ENCODE measurements around the gene L3MBTL1. TPM values are rescaled to one million over a fixed set of nuclear protein-coding genes. Genes with fewer than 3 reads are reported as not detected.
A peak's percentile ranks its signal among the peaks of the same experiment; 100 is the strongest.

The L3MBTL1 gene
- total RNA-seq, 1 experiment from 2014 or later, result 17.9 TPM

DNA sequence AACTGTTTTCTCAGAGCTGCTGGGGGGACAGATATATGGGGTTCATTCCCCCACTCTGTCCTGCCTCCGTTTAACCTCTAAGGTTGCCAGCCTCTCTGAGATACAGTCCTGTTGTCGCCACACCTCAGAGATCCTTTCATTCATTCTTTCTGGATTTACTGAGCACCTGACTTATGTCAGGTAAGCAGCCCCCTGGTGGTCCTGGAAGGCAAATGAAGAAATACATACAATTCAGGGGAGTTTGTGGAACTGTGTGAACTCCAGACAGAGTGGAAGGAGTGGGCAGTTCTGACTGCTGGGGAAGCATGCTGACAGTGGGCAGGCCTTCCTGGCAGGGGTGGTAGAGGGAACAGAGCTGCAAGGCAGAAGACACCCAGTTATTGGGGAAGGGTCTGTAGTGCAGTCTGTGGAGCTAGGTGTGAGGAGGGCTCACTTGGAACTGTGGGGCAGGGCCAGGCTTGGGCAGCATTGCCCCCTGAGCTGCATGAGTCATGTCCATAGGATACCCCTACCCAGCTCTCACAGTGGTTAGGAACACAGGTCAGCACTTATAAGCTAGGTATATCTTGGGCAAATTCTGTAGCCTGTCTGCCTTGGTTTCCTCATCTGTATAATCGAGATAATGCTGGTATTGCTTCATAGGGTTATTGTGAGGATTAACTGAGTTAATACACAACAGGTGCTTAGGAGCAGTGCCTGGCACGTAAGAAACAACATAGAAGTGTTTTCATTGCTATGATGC is 38.5 kb downstream of the L3MBTL1 start:
- in situ Hi-C loops (cut with HindIII; ENCODE audit: low sequenced_read_pairs), result no loop called here

GRCh38 chr20:43548273-43548880 is 40.9 kb downstream of the L3MBTL1 start:
- no peak for DNase-seq (ENCODE audit: low spot score)
- in situ Hi-C loops (cut with HindIII; ENCODE audit: low sequenced_read_pairs), result no loop called here

More for the DNA sequence above, 38.5 kb downstream of the L3MBTL1 start:
- DNase-seq (ENCODE audit: low spot score), result no peak

DNA sequence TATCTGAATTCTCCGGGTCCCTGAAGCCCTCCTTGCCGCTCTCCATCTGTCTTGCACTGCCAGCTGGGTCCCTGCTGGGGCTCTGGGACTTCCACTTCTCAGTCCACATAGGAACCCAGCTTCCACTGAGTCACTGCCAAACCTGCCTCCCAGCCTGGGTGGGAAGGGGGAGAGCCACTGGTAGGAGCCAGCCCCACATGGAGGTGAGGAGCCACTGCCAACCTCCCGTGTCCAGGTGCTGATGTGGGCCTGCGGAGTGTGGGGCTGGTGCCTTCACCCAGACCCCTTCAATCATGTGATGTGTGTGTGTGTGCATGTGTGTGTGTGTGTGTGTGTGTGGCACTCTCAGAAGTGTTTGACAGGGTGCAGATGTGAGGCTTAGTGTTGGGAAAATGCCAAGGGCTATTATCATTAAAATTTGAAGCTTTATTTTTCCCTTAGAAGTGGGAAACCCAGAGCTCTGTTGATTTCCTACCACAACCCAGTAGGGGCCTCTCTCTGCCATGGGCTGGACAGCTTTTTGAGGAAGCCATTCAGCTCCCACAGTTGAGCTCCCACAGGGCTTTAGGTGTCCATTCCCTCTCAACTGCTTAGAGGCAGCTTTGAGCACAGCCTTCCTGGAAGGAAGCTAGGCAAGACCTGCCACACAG is 42.0 kb downstream of the L3MBTL1 start:
- no peak for DNase-seq (ENCODE audit: low spot score)
- in situ Hi-C loops (cut with HindIII; ENCODE audit: low sequenced_read_pairs), result no loop called here

- DNase-seq (ENCODE audit: low spot score), result no peak
Observed at GRCh38 chr20:43550456-43550855, 43.0 kb downstream of the L3MBTL1 start.

DNA sequence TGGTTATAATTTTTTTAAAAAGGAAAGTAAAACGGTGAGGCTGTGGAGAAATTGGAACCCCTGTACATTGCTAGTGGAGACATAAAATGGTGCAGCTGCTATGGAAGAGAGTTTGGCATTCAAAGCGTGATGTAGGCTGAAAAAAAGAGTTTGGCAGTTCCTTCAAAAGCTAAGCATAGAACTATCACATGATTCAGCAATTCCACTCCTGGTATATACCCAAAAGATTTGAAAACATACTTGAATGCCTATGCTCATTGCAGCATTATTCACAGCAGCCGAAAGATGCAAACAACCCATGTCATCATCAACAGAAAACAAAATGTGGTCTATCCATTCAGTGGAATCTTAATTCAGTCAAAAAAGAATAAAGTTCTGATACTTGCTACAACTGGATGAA is 46.9 kb downstream of the L3MBTL1 start:
- in situ Hi-C loops (cut with HindIII; ENCODE audit: low sequenced_read_pairs), result no loop called here
- DNase-seq (ENCODE audit: low spot score), result no peak

More at GRCh38 chr20:43550456-43550855, 43.0 kb downstream of the L3MBTL1 start:
- in situ Hi-C loops (cut with HindIII; ENCODE audit: low sequenced_read_pairs), result no loop called here

DNA sequence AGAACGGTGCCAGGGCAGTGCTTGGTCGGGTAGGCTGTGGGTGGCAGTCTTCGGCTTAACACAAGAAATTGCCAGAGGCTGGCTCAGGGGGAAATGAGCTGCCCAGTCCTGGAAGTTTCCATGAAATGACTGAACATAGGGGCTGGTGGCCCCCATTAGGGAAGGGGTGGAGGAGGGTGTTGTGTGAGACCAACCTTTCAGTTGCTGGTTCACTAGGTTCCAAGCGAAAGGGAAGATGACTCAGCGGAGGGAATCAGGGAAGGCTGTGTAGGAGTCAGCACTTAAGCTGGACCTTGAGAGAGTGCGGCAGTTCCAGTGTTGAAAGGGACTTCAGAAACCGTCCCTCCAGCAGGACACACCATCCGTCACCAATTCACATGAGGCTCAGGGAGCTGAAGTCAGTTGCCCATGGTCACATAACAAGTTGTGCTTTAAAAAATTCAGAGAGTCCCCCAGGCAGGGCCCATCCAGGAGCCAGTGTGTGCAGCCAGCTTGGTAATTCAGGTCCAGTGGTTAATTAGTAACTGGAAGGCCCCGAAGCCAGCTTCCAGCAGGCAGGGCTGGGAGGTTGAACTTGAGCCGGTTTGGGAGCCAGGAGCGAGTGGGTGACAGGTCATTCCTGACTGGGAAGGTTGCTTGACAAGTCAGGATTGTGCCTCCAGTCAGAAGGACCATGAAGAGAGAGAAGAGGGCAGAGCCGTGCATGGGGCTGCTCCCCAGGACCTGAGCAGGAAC is 51.1 kb downstream of the L3MBTL1 start, which contains the start of gene SGK2:
SGK2 (plus strand) TSS at position 616 of the 735 bp plus-strand sequence. CDS start 7,469 bp downstream, outside the sequence.
- DNase-seq (ENCODE audit: low spot score), result no peak
- in situ Hi-C loops (cut with HindIII; ENCODE audit: low sequenced_read_pairs), result no loop called here

- DNase-seq (ENCODE audit: low spot score), result no peak
- in situ Hi-C loops (cut with HindIII; ENCODE audit: low sequenced_read_pairs), result no loop called here
Observed at GRCh38 chr20:43559147-43559987, 51.9 kb downstream of the L3MBTL1 start.

DNA sequence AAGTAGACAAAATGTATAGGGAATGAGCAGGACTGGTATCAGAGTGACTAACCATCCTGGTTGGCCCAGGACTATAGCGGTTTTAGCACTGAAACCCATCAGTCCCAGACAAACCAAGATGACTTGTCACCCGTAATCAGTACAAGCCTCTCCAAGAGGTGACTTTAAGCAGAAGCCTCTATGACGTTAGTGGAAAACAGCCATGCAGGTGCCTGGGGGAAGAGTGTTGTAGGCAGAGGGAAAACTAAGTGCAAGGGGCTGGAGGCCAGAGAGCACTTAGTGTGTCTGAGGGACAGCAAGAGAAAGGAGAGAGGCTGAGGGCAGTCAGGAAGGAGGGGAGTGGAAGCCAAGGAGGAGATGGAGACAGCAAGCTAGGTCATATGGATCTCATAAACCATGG is 53.5 kb downstream of the L3MBTL1 start:
- in situ Hi-C loops (cut with HindIII; ENCODE audit: low sequenced_read_pairs), result no loop called here

GRCh38 chr20:43563429-43563828 is 55.9 kb downstream of the L3MBTL1 start:
- DNase-seq (ENCODE audit: low spot score), result no peak
- in situ Hi-C loops (cut with HindIII; ENCODE audit: low sequenced_read_pairs), result no loop called here

More for the DNA sequence above, 53.5 kb downstream of the L3MBTL1 start:
- no peak for DNase-seq (ENCODE audit: low spot score)

DNA sequence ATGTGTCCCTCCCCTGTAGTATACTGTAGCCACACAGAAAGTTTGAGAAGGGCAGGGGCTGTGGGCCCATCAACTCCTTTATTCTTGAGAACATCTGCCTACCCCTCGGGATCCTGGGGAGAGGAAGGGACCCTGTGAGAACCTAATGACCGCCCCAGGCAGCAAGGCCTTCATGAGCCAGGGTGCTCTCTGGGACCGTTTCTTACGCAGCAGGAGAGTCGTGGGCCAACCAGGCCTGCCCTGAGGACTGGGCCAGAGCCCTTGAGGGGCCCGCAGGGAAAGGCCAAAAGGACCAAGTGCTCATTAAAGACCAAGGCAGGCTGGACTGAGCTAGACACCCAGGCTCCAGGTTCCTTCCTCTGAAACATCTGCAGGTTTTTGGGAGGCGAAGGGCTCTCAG is 56.5 kb downstream of the L3MBTL1 start:
- DNase-seq (ENCODE audit: low spot score), result no peak
- in situ Hi-C loops (cut with HindIII; ENCODE audit: low sequenced_read_pairs), result no loop called here

DNA sequence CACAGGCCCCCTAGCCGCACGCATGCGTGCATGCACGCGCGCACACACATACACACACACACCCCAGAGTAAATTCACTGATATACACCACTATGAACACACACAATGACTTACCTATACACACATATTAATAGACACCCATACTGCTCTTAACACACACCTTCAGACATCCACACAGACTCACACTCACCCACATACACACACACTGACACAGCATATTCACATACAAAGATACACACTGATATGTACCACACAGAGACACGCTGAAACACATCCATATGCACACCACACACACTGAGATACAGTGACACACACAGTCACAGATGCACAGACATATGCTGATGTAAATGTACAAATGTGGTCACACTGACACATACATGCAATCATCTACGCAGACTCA is 57.0 kb downstream of the L3MBTL1 start:
- in situ Hi-C loops (cut with HindIII; ENCODE audit: low sequenced_read_pairs), result no loop called here
- DNase-seq (ENCODE audit: low spot score), result no peak

GRCh38 chr20:43564993-43565757 is 57.7 kb downstream of the L3MBTL1 start:
- DNase-seq (ENCODE audit: low spot score), result peak; percentile 2
- in situ Hi-C loops (cut with HindIII; ENCODE audit: low sequenced_read_pairs), result no loop called here

GRCh38 chr20:43565758-43566104 is 58.2 kb downstream of the L3MBTL1 start:
- DNase-seq (ENCODE audit: low spot score), result peak; percentile 71
- in situ Hi-C loops (cut with HindIII; ENCODE audit: low sequenced_read_pairs), result no loop called here

GRCh38 chr20:43567477-43567876 is 60.0 kb downstream of the L3MBTL1 start:
- no peak for DNase-seq (ENCODE audit: low spot score)
- in situ Hi-C loops (cut with HindIII; ENCODE audit: low sequenced_read_pairs), result no loop called here

DNA sequence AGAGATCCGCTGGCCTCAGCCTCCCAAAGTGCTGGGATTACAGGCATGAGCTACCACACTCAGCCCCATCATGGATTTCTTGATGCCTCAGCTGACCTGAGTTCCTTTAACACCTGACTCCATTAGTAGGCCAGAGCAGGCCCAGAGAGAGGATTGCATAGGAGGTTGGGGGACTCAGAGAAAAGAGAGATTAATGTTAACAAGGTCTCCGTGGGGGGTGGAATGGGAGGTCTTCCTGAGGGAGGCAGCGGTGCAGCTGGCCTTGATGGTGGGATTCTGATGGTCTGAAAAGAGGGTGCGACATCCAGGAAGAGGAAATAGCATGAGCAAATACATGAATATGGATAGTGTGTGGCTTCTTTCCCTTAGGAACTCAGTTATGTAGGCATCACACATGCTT is 61.2 kb downstream of the L3MBTL1 start:
- in situ Hi-C loops (cut with HindIII; ENCODE audit: low sequenced_read_pairs), result no loop called here
- DNase-seq (ENCODE audit: low spot score), result no peak

- in situ Hi-C loops (cut with HindIII; ENCODE audit: low sequenced_read_pairs), result no loop called here
- no peak for DNase-seq (ENCODE audit: low spot score)
Observed at GRCh38 chr20:43569282-43569681, 61.8 kb downstream of the L3MBTL1 start.

DNA sequence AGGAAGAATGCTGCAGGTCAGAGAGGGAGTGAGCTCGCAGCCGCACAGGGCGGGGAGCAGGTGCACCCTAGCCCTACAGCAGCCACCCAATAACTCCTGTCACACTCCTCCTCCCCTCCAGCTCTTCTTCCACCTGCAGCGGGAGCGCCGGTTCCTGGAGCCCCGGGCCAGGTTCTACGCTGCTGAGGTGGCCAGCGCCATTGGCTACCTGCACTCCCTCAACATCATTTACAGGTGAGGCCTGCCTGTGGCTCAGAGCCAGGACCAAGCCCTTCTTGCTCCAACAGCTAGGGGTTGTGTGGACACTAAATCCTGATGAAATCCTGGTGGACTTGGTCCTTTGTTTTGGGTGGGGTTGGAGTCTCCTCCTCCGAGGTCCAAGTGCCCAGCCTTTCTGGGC is 63.0 kb downstream of the L3MBTL1 start:
- in situ Hi-C loops (cut with HindIII; ENCODE audit: low sequenced_read_pairs), result no loop called here
- DNase-seq (ENCODE audit: low spot score), result no peak

DNA sequence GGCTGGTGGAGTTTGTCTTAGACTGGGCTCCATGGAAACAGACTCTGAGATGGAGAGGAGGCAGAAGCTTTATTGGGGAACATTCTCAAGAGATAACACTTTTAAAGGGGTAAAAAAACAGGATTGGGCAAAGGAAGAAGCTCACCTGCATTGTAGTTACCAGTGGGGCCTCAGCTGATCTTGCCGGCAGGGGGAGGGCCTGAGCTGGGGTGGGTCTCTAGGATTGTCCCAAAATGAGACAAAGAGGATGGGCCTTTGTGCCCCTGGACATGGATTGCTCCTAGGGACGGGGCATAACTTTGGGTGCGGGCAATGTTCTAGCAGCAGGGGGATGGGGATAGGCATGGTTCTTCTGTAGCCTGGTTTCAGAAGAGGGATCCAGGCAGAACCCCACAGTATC is 63.8 kb downstream of the L3MBTL1 start:
- no peak for DNase-seq (ENCODE audit: low spot score)
- in situ Hi-C loops (cut with HindIII; ENCODE audit: low sequenced_read_pairs), result no loop called here

Measured in G401 (cell line).